Caco-2 (cell line): Measurements from ENCODE around the gene MINK1. TPM values are rescaled to one million over a fixed set of nuclear protein-coding genes. Genes with fewer than 3 reads are reported as not detected.

Experiments used
- BruUV-seq: library from RNA; stranded (reverse); fragments of 400-500 nt; replicated peaks from 2 replicates; lab custom pipeline; 2021; lab: Mats Ljungman, UMichigan
- CTCF ChIA-PET: fragments of 300-600 bp; sonication (Branson Sonifier 250); formaldehyde crosslinking; loops from one replicate; lab custom pipeline; 2022; ENCODE audit warnings: antibody characterized with exemption; lab: Charles Lee
- POLR2A ChIA-PET: fragments of 300-600 bp; sonication (Branson Sonifier 250); formaldehyde crosslinking; loops from one replicate; lab custom pipeline; 2022; ENCODE audit warnings: antibody characterized with exemption; lab: Charles Lee
- DNase-seq, 2 experiments: peaks; one replicate each; pipeline versions ENCODE4 v3.0.0 to v3.0.0-alpha.2; 2020 to 2022
- H3K27me3 ChIP-seq: replicated peaks from 2 replicates; pipeline ENCODE4 v1.6.0; 2011; ENCODE audit warnings: low read length; ENCODE audit not compliant: control insufficient read depth, insufficient read depth
- H3K36me3 ChIP-seq: 2 replicates; pipeline ENCODE4 v1.5.1; 2011; ENCODE audit warnings: low read length; ENCODE audit not compliant: control insufficient read depth, insufficient read depth
- H3K4me1 ChIP-seq: fragments of 250-450 bp; sonication (Bioruptor Pico); 2 replicates; pipeline ENCODE4 v1.5.1; 2020; ENCODE audit warnings: mild to moderate bottlenecking
- H3K4me3 ChIP-seq: 2 replicates; pipeline ENCODE4 v1.5.1; 2011; ENCODE audit warnings: low read depth, mild to moderate bottlenecking, control low read depth, low read length
- H3K9me3 ChIP-seq: fragments of 250-450 bp; sonication (Bioruptor Pico); 2 replicates; pipeline ENCODE4 v1.5.1; 2020; ENCODE audit warnings: mild to moderate bottlenecking, moderate library complexity
- H3K27ac Mint-ChIP-seq: one replicate; pipeline ENCODE4 v1.8.0; 2022; ENCODE audit warnings: mixed read lengths; ENCODE audit not compliant: unreplicated experiment
- H3K27me3 Mint-ChIP-seq: one replicate; pipeline ENCODE4 v1.8.0; 2022; ENCODE audit warnings: mixed read lengths; ENCODE audit not compliant: insufficient read depth, unreplicated experiment
- H3K36me3 Mint-ChIP-seq: one replicate; pipeline ENCODE4 v1.8.0; 2022; ENCODE audit warnings: mild to moderate bottlenecking, mixed read lengths; ENCODE audit not compliant: insufficient read depth, unreplicated experiment
- H3K4me1 Mint-ChIP-seq: one replicate; pipeline ENCODE4 v1.8.0; 2022; ENCODE audit warnings: low read depth, mixed read lengths; ENCODE audit not compliant: unreplicated experiment
- H3K4me3 Mint-ChIP-seq: one replicate; pipeline ENCODE4 v1.8.0; 2022; ENCODE audit warnings: mild to moderate bottlenecking, moderate library complexity, mixed read lengths; ENCODE audit not compliant: unreplicated experiment
- H3K9me3 Mint-ChIP-seq: one replicate; pipeline ENCODE4 v1.8.0; 2022; ENCODE audit warnings: mixed read lengths; ENCODE audit not compliant: unreplicated experiment
- intact Hi-C: fragments of 100-400 bp; cut with micrococcal nuclease; formaldehyde crosslinking; loops from one replicate; pipeline ENCODE4 v1.10.0; 2022; ENCODE audit not compliant: unreplicated experiment
- total RNA-seq: library from RNA; stranded (reverse); gene quantifications from 2 replicates; pipeline ENCODE4 v1.2.3, GENCODE V29; 2022
- TF ChIP-seq, protein P1 (sequence below), 2 experiments: fragments of 200-600 bp in 1 of 2; IDR thresholded peaks; 1 replicate in 1 of 2; 2 replicates in 1 of 2; pipeline versions ENCODE4 v1.5.1 to v1.8.0; 2011 to 2022; ENCODE audit warnings: antibody characterized with exemption in 1 of 2, control low read depth in 1 of 2, inconsistent platforms in 1 of 2, low read depth in 1 of 2, low read length in 1 of 2, mild to moderate bottlenecking in 1 of 2, moderate library complexity in 1 of 2; ENCODE audit not compliant: insufficient read depth in 1 of 2, severe bottlenecking in 1 of 2, unreplicated experiment in 1 of 2

Gene MINK1
- total RNA-seq, 1 experiment from 2014 or later, result 47.7 TPM

DNA sequence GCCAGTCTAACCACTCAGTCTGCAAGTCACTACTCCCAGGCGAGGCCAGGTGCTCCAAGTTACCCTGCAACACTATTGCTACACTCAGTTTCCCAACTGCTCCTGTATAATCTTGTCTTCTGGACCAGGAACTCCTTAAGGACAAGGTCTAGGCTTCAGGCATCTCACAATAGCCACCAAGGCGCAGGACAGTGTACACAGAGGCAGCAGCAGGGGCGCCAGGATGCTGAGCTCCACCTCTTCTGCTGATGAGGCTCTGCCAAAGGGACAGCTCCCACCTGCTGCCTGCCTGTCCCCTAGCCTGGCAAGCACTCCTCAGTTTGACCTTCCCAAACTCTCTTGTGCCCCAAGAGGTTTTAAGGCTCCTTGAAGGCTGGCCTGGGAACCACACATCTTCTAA lies 103.3 kb downstream of the MINK1 start:
- Histone ChIP-seq H3K4me1 (no peaks in the 10 kb centered on the region), H3K27me3 (no peaks in the 10 kb centered on the region), H3K4me3 (no peak overlapping the region), H3K36me3 (no peaks in the 10 kb centered on the region), H3K9me3 (no peaks in the 10 kb centered on the region)
- no peaks in the 10 kb centered on the region for H3K9me3 Mint-ChIP-seq
- H3K4me3 Mint-ChIP-seq, result no peak overlapping the region
- no peaks in the 10 kb centered on the region for H3K27me3 Mint-ChIP-seq
- intact Hi-C loops, result no loop called here
- TF ChIP-seq, protein P1, sequence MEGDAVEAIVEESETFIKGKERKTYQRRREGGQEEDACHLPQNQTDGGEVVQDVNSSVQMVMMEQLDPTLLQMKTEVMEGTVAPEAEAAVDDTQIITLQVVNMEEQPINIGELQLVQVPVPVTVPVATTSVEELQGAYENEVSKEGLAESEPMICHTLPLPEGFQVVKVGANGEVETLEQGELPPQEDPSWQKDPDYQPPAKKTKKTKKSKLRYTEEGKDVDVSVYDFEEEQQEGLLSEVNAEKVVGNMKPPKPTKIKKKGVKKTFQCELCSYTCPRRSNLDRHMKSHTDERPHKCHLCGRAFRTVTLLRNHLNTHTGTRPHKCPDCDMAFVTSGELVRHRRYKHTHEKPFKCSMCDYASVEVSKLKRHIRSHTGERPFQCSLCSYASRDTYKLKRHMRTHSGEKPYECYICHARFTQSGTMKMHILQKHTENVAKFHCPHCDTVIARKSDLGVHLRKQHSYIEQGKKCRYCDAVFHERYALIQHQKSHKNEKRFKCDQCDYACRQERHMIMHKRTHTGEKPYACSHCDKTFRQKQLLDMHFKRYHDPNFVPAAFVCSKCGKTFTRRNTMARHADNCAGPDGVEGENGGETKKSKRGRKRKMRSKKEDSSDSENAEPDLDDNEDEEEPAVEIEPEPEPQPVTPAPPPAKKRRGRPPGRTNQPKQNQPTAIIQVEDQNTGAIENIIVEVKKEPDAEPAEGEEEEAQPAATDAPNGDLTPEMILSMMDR (IDR thresholded peaks at IDR 0.05; ENCODE audit: insufficient read depth in 1 of 2, low read depth in 1 of 2, low read length in 1 of 2, severe bottlenecking in 1 of 2, unreplicated experiment in 1 of 2), result no peak
- H3K27ac Mint-ChIP-seq, result no peak overlapping the region
- POLR2A ChIA-PET, result no interaction called here
- H3K4me1 Mint-ChIP-seq, result peaks cover 5% of the 10 kb centered on the region
- no TSS peak for BruUV-seq
- no peak for DNase-seq
- CTCF ChIA-PET, result no interaction called here
- peaks cover 15% of the 10 kb centered on the region for H3K36me3 Mint-ChIP-seq

DNA sequence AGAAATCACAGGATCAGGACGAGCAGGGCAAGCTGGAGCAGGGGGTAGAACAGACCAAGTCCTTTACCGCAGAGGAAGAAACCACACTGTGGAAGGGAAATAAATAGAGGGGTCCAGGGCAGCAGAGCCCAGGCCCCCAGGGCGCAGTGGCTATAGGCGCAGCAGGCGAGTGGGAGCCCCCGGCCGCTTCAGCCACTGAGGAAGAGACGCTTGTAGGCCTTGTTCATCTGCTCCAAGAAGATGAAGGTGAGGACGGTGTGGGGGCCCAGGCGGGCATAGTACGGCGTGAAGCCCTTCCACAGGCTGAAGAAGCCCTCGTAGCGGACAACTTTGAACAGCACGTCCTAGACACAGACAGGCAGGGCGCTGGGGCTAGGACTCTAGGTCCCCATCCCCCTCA lies 104.4 kb downstream of the MINK1 start:
- intact Hi-C loops, result no loop called here
- CTCF ChIA-PET, result no interaction called here
- H3K4me3 Mint-ChIP-seq, result no peak overlapping the region
- TF ChIP-seq, protein P1 (IDR thresholded peaks at IDR 0.05; ENCODE audit: insufficient read depth in 1 of 2, low read depth in 1 of 2, low read length in 1 of 2, severe bottlenecking in 1 of 2, unreplicated experiment in 1 of 2), result no peak
- POLR2A ChIA-PET, result no interaction called here
- Histone ChIP-seq H3K9me3 (no peaks in the 10 kb centered on the region), H3K27me3 (no peaks in the 10 kb centered on the region), H3K36me3 (no peaks in the 10 kb centered on the region), H3K4me3 (no peak overlapping the region), H3K4me1 (no peaks in the 10 kb centered on the region)
- no peaks in the 10 kb centered on the region for H3K27me3 Mint-ChIP-seq
- H3K36me3 Mint-ChIP-seq, result peaks cover 12% of the 10 kb centered on the region
- no peaks in the 10 kb centered on the region for H3K9me3 Mint-ChIP-seq
- no peak for DNase-seq
- BruUV-seq, result no TSS peak
- H3K27ac Mint-ChIP-seq, result no peak overlapping the region
- peaks cover 5% of the 10 kb centered on the region for H3K4me1 Mint-ChIP-seq

DNA sequence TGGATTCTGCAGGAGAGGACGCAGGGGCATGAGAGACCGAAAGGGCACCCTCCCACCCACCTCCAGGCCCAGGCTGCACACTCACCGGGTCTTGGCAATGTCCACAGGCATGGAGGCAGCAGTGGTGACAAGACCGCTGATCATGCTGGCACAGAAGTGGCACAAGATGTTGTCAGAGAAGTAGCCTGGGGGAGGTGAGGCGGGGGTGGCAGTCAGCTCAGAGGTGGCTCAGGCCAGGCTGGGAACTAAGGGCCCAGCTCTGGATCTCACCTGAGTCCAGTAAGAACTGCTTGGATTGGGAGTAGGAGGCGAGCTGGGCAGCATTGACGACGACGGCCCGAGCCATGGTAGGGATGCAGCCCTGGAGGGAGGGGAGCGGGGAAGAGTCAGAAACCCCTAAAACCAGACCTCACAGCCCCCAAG lies 104.9 kb downstream of the MINK1 start:
- POLR2A ChIA-PET, result no interaction called here
- Mint-ChIP-seq H3K4me3 (peak overlapping the region; percentile 87), H3K27ac (no peak overlapping the region), H3K9me3 (no peaks in the 10 kb centered on the region), H3K4me1 (peaks cover 5% of the 10 kb centered on the region), H3K27me3 (no peaks in the 10 kb centered on the region), H3K36me3 (peaks cover 17% of the 10 kb centered on the region)
- no peaks in the 10 kb centered on the region for H3K4me1 ChIP-seq
- no peaks in the 10 kb centered on the region for H3K9me3 ChIP-seq
- TF ChIP-seq, protein P1 (IDR thresholded peaks at IDR 0.05; ENCODE audit: insufficient read depth in 1 of 2, low read depth in 1 of 2, low read length in 1 of 2, severe bottlenecking in 1 of 2, unreplicated experiment in 1 of 2), result no peak
- no peaks in the 10 kb centered on the region for H3K27me3 ChIP-seq
- CTCF ChIA-PET, result no interaction called here
- no TSS peak for BruUV-seq
- no peak overlapping the region for H3K4me3 ChIP-seq
- H3K36me3 ChIP-seq, result no peaks in the 10 kb centered on the region
- no peak for DNase-seq
- intact Hi-C loops, result no loop called here
